GM12801 (cell line): Measurements from ENCODE around the gene RASSF3.

Experiments used
- TF ChIP-seq, protein P1 (sequence below): IDR thresholded peaks from one replicate; pipeline ENCODE4 v1.5.1; 2011; ENCODE audit warnings: control low read depth; ENCODE audit not compliant: insufficient read length; ENCODE audit errors: extremely low read depth

The RASSF3 gene

GRCh38 chr12:64610079-64610659 is at the start of gene RASSF3:
TSS of gene RASSF3 (plus strand) at chr12:64610495. CDS start at chr12:64610633, 138 bp downstream.
- TF ChIP-seq, protein P1, sequence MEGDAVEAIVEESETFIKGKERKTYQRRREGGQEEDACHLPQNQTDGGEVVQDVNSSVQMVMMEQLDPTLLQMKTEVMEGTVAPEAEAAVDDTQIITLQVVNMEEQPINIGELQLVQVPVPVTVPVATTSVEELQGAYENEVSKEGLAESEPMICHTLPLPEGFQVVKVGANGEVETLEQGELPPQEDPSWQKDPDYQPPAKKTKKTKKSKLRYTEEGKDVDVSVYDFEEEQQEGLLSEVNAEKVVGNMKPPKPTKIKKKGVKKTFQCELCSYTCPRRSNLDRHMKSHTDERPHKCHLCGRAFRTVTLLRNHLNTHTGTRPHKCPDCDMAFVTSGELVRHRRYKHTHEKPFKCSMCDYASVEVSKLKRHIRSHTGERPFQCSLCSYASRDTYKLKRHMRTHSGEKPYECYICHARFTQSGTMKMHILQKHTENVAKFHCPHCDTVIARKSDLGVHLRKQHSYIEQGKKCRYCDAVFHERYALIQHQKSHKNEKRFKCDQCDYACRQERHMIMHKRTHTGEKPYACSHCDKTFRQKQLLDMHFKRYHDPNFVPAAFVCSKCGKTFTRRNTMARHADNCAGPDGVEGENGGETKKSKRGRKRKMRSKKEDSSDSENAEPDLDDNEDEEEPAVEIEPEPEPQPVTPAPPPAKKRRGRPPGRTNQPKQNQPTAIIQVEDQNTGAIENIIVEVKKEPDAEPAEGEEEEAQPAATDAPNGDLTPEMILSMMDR = no peak

DNA sequence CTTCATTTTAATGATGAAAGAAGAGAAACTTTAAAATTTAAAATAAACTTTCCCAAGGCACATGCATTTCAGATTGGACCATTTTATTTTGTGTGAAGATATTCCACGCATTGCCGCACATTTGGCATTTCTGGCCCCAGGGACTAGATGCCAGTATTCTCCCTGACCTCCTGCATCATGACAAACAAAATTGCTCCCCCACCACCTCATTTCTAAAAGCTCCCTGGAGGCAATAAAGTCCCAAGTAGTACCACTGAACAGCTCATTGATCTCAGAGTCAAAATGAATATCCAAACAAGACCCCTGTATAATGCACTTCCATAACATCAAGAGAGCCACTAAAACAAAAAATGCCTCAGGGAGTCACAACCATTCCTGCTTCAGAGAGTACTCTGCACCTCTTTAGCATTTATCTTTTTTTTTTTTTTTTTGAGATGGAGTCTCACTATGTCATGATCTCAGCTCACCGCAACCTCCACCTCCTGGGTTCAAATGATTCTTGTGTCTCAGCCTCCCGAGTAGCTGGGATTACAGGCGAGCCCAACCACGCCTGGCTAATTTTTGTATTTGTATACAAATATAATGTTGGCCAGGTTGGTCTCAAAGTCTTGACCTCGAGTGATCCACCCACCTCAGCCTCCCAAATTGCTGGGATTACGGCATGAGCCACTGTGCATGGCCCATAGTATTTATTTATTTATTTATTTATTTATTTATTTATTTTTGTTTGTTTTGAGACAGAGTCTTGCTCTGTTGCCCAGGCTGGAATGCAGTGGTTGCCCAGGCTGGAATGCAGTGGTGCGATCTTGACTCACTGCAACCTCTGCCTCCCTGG is 48.8 kb upstream of the RASSF3 start:
- TF ChIP-seq, protein P1 = no peak

DNA sequence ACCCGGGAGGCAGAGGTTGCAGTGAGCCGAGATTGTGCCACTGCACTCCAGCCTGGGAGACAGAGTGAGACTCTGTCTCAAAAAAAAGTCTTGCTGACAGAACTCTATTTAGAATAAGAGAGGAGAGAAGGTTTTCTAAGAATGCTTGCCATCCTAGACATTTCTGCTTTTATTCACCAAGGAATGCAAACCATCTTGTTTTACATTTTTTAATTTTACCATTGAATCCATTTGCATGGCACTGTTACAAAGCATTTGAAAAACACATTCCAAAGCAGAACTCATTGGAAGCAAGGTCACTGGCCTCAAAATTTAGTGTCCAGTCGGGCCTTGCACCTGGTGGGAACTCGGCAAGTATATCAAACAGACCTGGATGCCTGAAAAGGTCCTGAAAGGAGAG is 44.2 kb upstream of the RASSF3 start:
- TF ChIP-seq, protein P1 = no peak

DNA sequence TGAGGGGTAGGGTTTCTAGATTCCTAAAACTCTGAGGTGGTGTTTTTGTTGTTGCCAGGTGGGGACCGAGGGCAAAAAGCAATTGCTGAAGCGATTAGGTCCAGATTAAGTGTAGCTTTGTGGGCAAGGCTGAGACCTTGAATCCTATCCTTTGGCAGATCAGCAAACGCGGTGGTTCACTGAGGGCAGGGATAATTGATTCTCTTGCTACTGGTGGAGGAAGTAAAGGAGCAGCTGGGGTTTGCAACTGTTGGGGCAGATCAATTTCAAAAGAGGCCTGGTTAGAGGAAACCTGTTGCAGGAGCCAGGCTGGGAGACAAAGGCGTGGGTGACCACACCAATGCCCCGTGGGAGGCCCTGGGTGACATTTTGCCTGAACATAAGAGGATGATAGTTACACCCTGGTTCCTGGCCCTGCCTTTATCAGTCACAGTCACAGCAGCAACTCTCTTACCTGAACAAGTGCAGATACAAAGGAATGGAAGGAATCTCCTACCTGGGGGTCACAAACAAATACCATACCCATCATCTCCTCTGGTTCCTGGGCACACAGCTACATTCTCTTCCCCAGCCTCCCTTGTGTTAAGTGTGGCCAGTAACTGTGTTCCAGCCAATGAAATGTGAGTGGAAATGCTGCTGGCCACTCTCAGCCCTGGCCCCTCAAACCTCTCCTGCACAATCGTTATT is 43.3 kb upstream of the RASSF3 start:
- TF ChIP-seq, protein P1 = no peak

DNA sequence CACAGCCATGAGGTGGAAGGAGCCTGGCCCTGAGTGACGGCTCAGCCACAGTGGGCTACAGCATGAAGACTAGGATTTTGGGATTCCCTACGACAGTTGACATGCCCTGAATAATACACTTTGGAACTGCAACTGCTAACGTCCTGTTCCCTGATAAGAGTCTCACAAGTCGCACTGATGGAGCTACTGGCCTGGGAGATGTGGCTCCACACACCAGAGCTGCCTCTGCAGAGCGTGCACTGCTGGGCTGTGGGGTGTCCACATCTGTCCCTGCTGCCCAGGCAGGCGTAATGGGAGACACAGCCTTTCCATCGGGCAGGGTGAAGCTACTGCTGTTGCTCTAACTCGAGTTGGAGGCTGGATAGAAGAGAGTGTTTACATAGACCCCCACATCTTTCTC is 42.7 kb upstream of the RASSF3 start:
- TF ChIP-seq, protein P1 = no peak

GRCh38 chr12:64568298-64568697 is 42.0 kb upstream of the RASSF3 start:
- TF ChIP-seq, protein P1 = no peak

- TF ChIP-seq, protein P1 = no peak
These were observed 40.2 kb upstream of the RASSF3 start for GRCh38 chr12:64569923-64570691.
